Liver (tissue), 3 donors: ENCODE measurements around the gene NLRP9.

Source experiments
- NR2F2 ChIP-seq: IDR thresholded peaks from 2 replicates; pipeline ENCODE4 v1.6.1; 2016; ENCODE audit warnings: antibody characterized with exemption
- TAF1 ChIP-seq: conservative IDR thresholded peaks from 2 replicates; pipeline ENCODE4 v1.6.1; 2016; ENCODE audit warnings: antibody characterized with exemption, mild to moderate bottlenecking
- YY1 ChIP-seq: IDR thresholded peaks from 2 replicates; pipeline ENCODE4 v1.6.1; 2016; ENCODE audit warnings: antibody characterized with exemption, mild to moderate bottlenecking
- TF ChIP-seq, protein P1 (sequence below): fragments of 150-350 bp; IDR thresholded peaks from 2 replicates; pipeline ENCODE4 v1.5.1; 2017; ENCODE audit warnings: improper control_type of control experiment, low read depth, low read length; ENCODE audit not compliant: missing input control
- donor health status: healthy.
- donor health status: healthy.

DNA sequence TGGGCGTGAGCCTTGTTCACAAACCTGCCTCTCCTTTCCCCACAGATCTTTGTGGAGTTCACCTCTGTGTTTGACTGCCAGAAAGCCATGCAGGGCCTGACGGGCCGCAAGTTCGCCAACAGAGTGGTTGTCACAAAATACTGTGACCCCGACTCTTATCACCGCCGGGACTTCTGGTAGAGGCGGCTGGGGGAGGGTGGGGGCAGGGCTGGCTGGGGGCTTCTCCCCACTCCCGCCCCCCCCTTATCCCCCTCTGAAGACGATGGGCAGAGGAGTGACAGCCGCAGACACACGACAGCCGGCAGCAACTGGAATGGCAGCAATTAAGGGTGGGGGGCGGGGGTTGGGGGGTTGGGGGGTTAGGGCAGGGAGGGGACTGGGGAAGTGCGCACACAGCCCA, 64.3 kb downstream of the NLRP9 start:
- TF ChIP-seq, protein P1, sequence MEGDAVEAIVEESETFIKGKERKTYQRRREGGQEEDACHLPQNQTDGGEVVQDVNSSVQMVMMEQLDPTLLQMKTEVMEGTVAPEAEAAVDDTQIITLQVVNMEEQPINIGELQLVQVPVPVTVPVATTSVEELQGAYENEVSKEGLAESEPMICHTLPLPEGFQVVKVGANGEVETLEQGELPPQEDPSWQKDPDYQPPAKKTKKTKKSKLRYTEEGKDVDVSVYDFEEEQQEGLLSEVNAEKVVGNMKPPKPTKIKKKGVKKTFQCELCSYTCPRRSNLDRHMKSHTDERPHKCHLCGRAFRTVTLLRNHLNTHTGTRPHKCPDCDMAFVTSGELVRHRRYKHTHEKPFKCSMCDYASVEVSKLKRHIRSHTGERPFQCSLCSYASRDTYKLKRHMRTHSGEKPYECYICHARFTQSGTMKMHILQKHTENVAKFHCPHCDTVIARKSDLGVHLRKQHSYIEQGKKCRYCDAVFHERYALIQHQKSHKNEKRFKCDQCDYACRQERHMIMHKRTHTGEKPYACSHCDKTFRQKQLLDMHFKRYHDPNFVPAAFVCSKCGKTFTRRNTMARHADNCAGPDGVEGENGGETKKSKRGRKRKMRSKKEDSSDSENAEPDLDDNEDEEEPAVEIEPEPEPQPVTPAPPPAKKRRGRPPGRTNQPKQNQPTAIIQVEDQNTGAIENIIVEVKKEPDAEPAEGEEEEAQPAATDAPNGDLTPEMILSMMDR = no peak
- TF ChIP-seq NR2F2 (no peak), YY1 (no peak), TAF1 (no peak)
